CD4-positive, alpha-beta T cell treated with Interleukin-1 beta for 1 hour (primary cell): ENCODE results near the gene CUEDC1.
"Not testable (repeated sequence)": the region's sequence is repeated elsewhere in the genome, so short reads cannot be mapped to it uniquely, and the experiment has no call there.

Experiments used
- DNase-seq, 2 donors: peaks; one replicate each; pipeline ENCODE4 v3.0.0-alpha.2; 2020 to 2022

Gene CUEDC1

GRCh38 chr17:57856792-57857620 is 98.2 kb downstream of the CUEDC1 start:
- no peak for DNase-seq

- no peak for DNase-seq
These were observed 99.7 kb downstream of the CUEDC1 start for GRCh38 chr17:57855391-57856035.

- no peak for DNase-seq
These were observed 101.5 kb downstream of the CUEDC1 start for GRCh38 chr17:57853695-57854094.

- DNase-seq, result no peak
These were observed 102.3 kb downstream of the CUEDC1 start for GRCh38 chr17:57852955-57853328.

- no peak for DNase-seq
These were observed 102.9 kb downstream of the CUEDC1 start for GRCh38 chr17:57852092-57852954.

GRCh38 chr17:57849874-57850754 is 105.1 kb downstream of the CUEDC1 start, which contains the start of gene MRPS23:
Gene MRPS23, minus strand, starts transcription at chr17:57850044. Its CDS starts 34 bp downstream, at chr17:57850010.
- peak; percentile 96 to 97 for DNase-seq

GRCh38 chr17:57849163-57849873 is 105.9 kb downstream of the CUEDC1 start:
- DNase-seq, result no peak

- DNase-seq, result not testable (repeated sequence)
These were observed 108.9 kb downstream of the CUEDC1 start for GRCh38 chr17:57846056-57846945.

GRCh38 chr17:57842280-57842679 is 112.9 kb downstream of the CUEDC1 start:
- DNase-seq, result no peak

- no peak for DNase-seq
These were observed 115.7 kb downstream of the CUEDC1 start for GRCh38 chr17:57839571-57839923.

- DNase-seq, result no peak
These were observed 116.2 kb downstream of the CUEDC1 start for GRCh38 chr17:57838857-57839570.

GRCh38 chr17:57838453-57838852 is 116.8 kb downstream of the CUEDC1 start:
- DNase-seq, result no peak

GRCh38 chr17:57835333-57835900 is 119.8 kb downstream of the CUEDC1 start:
- no peak for DNase-seq

GRCh38 chr17:57834146-57834741 is 121.0 kb downstream of the CUEDC1 start:
- no peak for DNase-seq

- peak; percentile 60 to 69 for DNase-seq
These were observed 121.9 kb downstream of the CUEDC1 start for GRCh38 chr17:57833179-57833939.

- no peak for DNase-seq
These were observed 122.7 kb downstream of the CUEDC1 start for GRCh38 chr17:57832314-57833178.

GRCh38 chr17:57830880-57831279 is 124.3 kb downstream of the CUEDC1 start:
- no peak for DNase-seq
